Measurements from ENCODE around the gene MAG.

MAG gene

GRCh38 chr19:35265126-35265899 lies 26.6 kb upstream of the MAG start:
- no peak for DNase-seq (ENCODE audit: low read depth in 2 of 2)

GRCh38 chr19:35265900-35266519 lies 26.0 kb upstream of the MAG start:
- no peak for DNase-seq (ENCODE audit: low read depth in 2 of 2)

GRCh38 chr19:35266520-35267352 lies 25.2 kb upstream of the MAG start:
- DNase-seq (ENCODE audit: low read depth in 2 of 2), result no peak

- no peak for DNase-seq (ENCODE audit: low read depth in 2 of 2)
These were observed 24.6 kb upstream of the MAG start for GRCh38 chr19:35267353-35267817.

GRCh38 chr19:35267818-35268535 lies 24.0 kb upstream of the MAG start:
- DNase-seq (ENCODE audit: low read depth in 2 of 2), result peak; percentile 49 to 60

- DNase-seq (ENCODE audit: low read depth in 2 of 2), result peak in 1 of 2 donors; percentile 55
These were observed 23.2 kb upstream of the MAG start, which contains the start of gene USF2 for GRCh38 chr19:35268536-35269437. USF2 (plus strand) TSS chr19:35268962; CDS start chr19:35269102, 140 bp downstream.

GRCh38 chr19:35269438-35270117 lies 22.4 kb upstream of the MAG start:
- peak; percentile 63 to 68 for DNase-seq (ENCODE audit: low read depth in 2 of 2)

- no peak for DNase-seq (ENCODE audit: low read depth in 2 of 2)
These were observed 21.6 kb upstream of the MAG start for GRCh38 chr19:35270381-35270811.

GRCh38 chr19:35271546-35271945 lies 20.4 kb upstream of the MAG start:
- no peak for DNase-seq (ENCODE audit: low read depth in 2 of 2)

- no peak for DNase-seq (ENCODE audit: low read depth in 2 of 2)
These were observed 19.7 kb upstream of the MAG start for GRCh38 chr19:35272122-35272719.

GRCh38 chr19:35272954-35273649 lies 18.9 kb upstream of the MAG start:
- no peak for DNase-seq (ENCODE audit: low read depth in 2 of 2)

- no peak for DNase-seq (ENCODE audit: low read depth in 2 of 2)
These were observed 18.2 kb upstream of the MAG start for GRCh38 chr19:35273686-35274259.

- DNase-seq (ENCODE audit: low read depth in 2 of 2), result no peak
These were observed 17.6 kb upstream of the MAG start for GRCh38 chr19:35274323-35274722.

GRCh38 chr19:35276706-35277281 lies 15.2 kb upstream of the MAG start:
- no peak for DNase-seq (ENCODE audit: low read depth in 2 of 2)

GRCh38 chr19:35278578-35279284 lies 13.2 kb upstream of the MAG start:
- DNase-seq (ENCODE audit: low read depth in 2 of 2), result no peak

- DNase-seq (ENCODE audit: low read depth in 2 of 2), result no peak
These were observed 12.6 kb upstream of the MAG start for GRCh38 chr19:35279374-35279773.

- no peak for DNase-seq (ENCODE audit: low read depth in 2 of 2)
These were observed 11.8 kb upstream of the MAG start for GRCh38 chr19:35279985-35280821.

Data from stimulated activated CD4-positive, alpha-beta T cell treated with anti-CD3 and anti-CD28 coated beads, Interleukin-15, amount 100 ng/mL, for 48 hours (primary cell).